Liver (tissue), 9 donors: ENCODE data around the gene ASTN1. TPM values are rescaled to one million over a fixed set of nuclear protein-coding genes. Genes with fewer than 3 reads are reported as not detected.

Source experiments
- DNase-seq: peaks from one replicate; pipeline ENCODE4 v3.0.0-alpha.2; 2017; ENCODE audit warnings: low spot score
- H3K27ac ChIP-seq, 2 donors: one replicate each; pipeline ENCODE4 v1.7.0; 2013; ENCODE audit warnings: inconsistent platforms in 2 of 2, low read length in 2 of 2, control low read depth in 1 of 2, low read depth in 1 of 2, mild to moderate bottlenecking in 1 of 2
- H3K27me3 ChIP-seq, 4 donors: one replicate each; pipeline versions ENCODE4 v1.6.1 to v1.7.0; 2013; ENCODE audit warnings: low read length in 3 of 4, inconsistent platforms in 1 of 4, mild to moderate bottlenecking in 1 of 4, moderate library complexity in 1 of 4; ENCODE audit not compliant: control insufficient read depth in 4 of 4, insufficient read depth in 4 of 4
- H3K36me3 ChIP-seq, 4 donors: one replicate each; pipeline versions ENCODE4 v1.6.1 to v1.7.0; 2013; ENCODE audit warnings: low read length in 3 of 4, mild to moderate bottlenecking in 3 of 4, low read depth in 1 of 4, moderate library complexity in 1 of 4; ENCODE audit not compliant: control insufficient read depth in 4 of 4, insufficient read depth in 3 of 4
- H3K4me1 ChIP-seq, 4 donors: one replicate each; pipeline versions ENCODE4 v1.6.1 to v1.7.0; 2013; ENCODE audit warnings: low read length in 3 of 4, mild to moderate bottlenecking in 3 of 4, moderate library complexity in 1 of 4; ENCODE audit not compliant: control insufficient read depth in 4 of 4, insufficient read depth in 4 of 4
- H3K4me3 ChIP-seq, 3 donors: one replicate each; pipeline versions ENCODE4 v1.6.1 to v1.7.0; 2013; ENCODE audit warnings: low read length in 3 of 3, control low read depth in 1 of 3, low read depth in 1 of 3, mild to moderate bottlenecking in 1 of 3
- H3K9ac ChIP-seq, 2 donors: one replicate each; pipeline ENCODE4 v1.7.0; 2013; ENCODE audit warnings: low read length in 2 of 2, mild to moderate bottlenecking in 2 of 2, moderate library complexity in 2 of 2, control low read depth in 1 of 2, low read depth in 1 of 2
- H3K9me3 ChIP-seq, 4 donors: one replicate each; pipeline versions ENCODE4 v1.6.1 to v1.7.0; 2013; ENCODE audit warnings: low read length in 3 of 4; ENCODE audit not compliant: control insufficient read depth in 4 of 4
- ATF3 ChIP-seq: IDR thresholded peaks from 2 replicates; pipeline ENCODE4 v1.6.1; 2016; ENCODE audit warnings: antibody characterized with exemption
- CTCF ChIP-seq: fragments of 150-350 bp; IDR thresholded peaks from 2 replicates; pipeline ENCODE4 v1.5.1; 2017; ENCODE audit warnings: improper control_type of control experiment, low read depth, low read length; ENCODE audit not compliant: missing input control
- EGR1 ChIP-seq, 2 donors: IDR thresholded peaks; 2 replicates each; pipeline ENCODE4 v1.6.1; 2016 to 2018; ENCODE audit warnings: antibody characterized with exemption in 2 of 2, low read depth in 2 of 2
- FOXA1 ChIP-seq: IDR thresholded peaks from 2 replicates; pipeline ENCODE4 v1.6.1; 2016; ENCODE audit warnings: antibody characterized with exemption
- FOXA2 ChIP-seq: IDR thresholded peaks from 2 replicates; pipeline ENCODE4 v1.6.1; 2016; ENCODE audit warnings: antibody characterized with exemption
- GABPA ChIP-seq, 2 donors: IDR thresholded peaks in 1 of 2; conservative IDR thresholded peaks in 1 of 2; 2 replicates each; pipeline ENCODE4 v1.6.1; 2016; ENCODE audit warnings: antibody characterized with exemption in 2 of 2, mild to moderate bottlenecking in 1 of 2, moderate library complexity in 1 of 2
- HNF4A ChIP-seq, 2 donors: conservative IDR thresholded peaks; 2 replicates each; pipeline ENCODE4 v1.6.1; 2016; ENCODE audit warnings: antibody characterized with exemption in 2 of 2, mild to moderate bottlenecking in 2 of 2
- HNF4G ChIP-seq: IDR thresholded peaks from 2 replicates; pipeline ENCODE4 v1.6.1; 2016; ENCODE audit warnings: antibody characterized with exemption
- MAX ChIP-seq: IDR thresholded peaks from 2 replicates; pipeline ENCODE4 v1.6.1; 2016; ENCODE audit warnings: antibody characterized with exemption
- NR2F2 ChIP-seq: IDR thresholded peaks from 2 replicates; pipeline ENCODE4 v1.6.1; 2016; ENCODE audit warnings: antibody characterized with exemption
- RAD21 ChIP-seq, 2 donors: IDR thresholded peaks; 2 replicates each; pipeline ENCODE4 v1.6.1; 2016; ENCODE audit warnings: antibody characterized with exemption in 2 of 2, mild to moderate bottlenecking in 2 of 2
- RXRA ChIP-seq, 2 donors: IDR thresholded peaks; 2 replicates each; pipeline ENCODE4 v1.6.1; 2017 to 2018; ENCODE audit warnings: antibody characterized with exemption in 2 of 2, mild to moderate bottlenecking in 1 of 2
- SP1 ChIP-seq: IDR thresholded peaks from 2 replicates; pipeline ENCODE4 v1.6.1; 2018; ENCODE audit warnings: antibody characterized with exemption, mild to moderate bottlenecking
- TAF1 ChIP-seq: conservative IDR thresholded peaks from 2 replicates; pipeline ENCODE4 v1.6.1; 2016; ENCODE audit warnings: antibody characterized with exemption, mild to moderate bottlenecking
- YY1 ChIP-seq: IDR thresholded peaks from 2 replicates; pipeline ENCODE4 v1.6.1; 2016; ENCODE audit warnings: antibody characterized with exemption, mild to moderate bottlenecking
- ZBTB33 ChIP-seq: IDR thresholded peaks from 2 replicates; pipeline ENCODE4 v1.6.1; 2016; ENCODE audit warnings: antibody characterized with exemption
- WGBS: extraction: QIAGEN DNeasy Blood & Tissue Kit; methylation state at CpG from one replicate; pipeline ENCODE4 v1.1.7; 2013; 5-methylcytosine and 5-hydroxymethylcytosine counted together
- polyA plus RNA-seq, 2 donors: library from polyadenylated mRNA; stranded (reverse) in 1 of 2; unstranded in 1 of 2; fragments of 200-250 nt in 1 of 2; fragments of >200 nt in 1 of 2; fragmentation: Nextera tagmentation in 1 of 2; extraction: Ambion mirVana in 1 of 2; gene quantifications; one replicate each; pipeline versions ENCODE4 v1.2.1 to v1.2.3, GENCODE V29; 2013 to 2015
- total RNA-seq, 2 donors: library from RNA; depleted of rRNA; stranded (reverse); fragments of >200 nt; gene quantifications; one replicate each; pipeline ENCODE4 v1.2.3, GENCODE V29; 2014
- donor health status: healthy.
- donor health status: healthy.
- donor health status: healthy.
- donor health status: healthy.
- donor health status: healthy.

The ASTN1 gene
- total and polyA plus RNA-seq, 4 donors: 0.10 to 0.28 (median 0.18) TPM

GRCh38 chr1:177209357-177209756 lies 44.8 kb upstream of the ASTN1 start:
- H3K9ac ChIP-seq: no peak overlapping the region
- H3K36me3 ChIP-seq: no peaks in the 10 kb centered on the region
- peaks cover 0 to 7% (median 2%) of the 10 kb centered on the region in 4 donors for H3K4me1 ChIP-seq
- DNase-seq: no peak
- no peaks in the 10 kb centered on the region for H3K27me3 ChIP-seq
- 71% methylated on average over 3 of the region's 3 CpGs for WGBS
- no peak overlapping the region for H3K27ac ChIP-seq
- no peaks in the 10 kb centered on the region for H3K9me3 ChIP-seq
- no peak for TF ChIP-seq RAD21 (IDR thresholded peaks at IDR 0.05)
- no peak for TF ChIP-seq FOXA2
- no peak for TF ChIP-seq CTCF
- TF ChIP-seq HNF4A (conservative IDR thresholded peaks at IDR 0.05): no peak
- TF ChIP-seq ATF3: no peak
- TF ChIP-seq ZBTB33: no peak
- no peak for TF ChIP-seq GABPA (IDR thresholded peaks at IDR 0.05 in 1 of 2, conservative IDR thresholded peaks at IDR 0.05 in 1 of 2)
- no peak overlapping the region for H3K4me3 ChIP-seq

- Histone ChIP-seq H3K9ac (no peak overlapping the region), H3K4me1 (peaks cover 0 to 7% (median 2%) of the 10 kb centered on the region in 4 donors), H3K4me3 (no peak overlapping the region), H3K27ac (no peak overlapping the region), H3K36me3 (no peaks in the 10 kb centered on the region), H3K9me3 (no peaks in the 10 kb centered on the region), H3K27me3 (no peaks in the 10 kb centered on the region)
- DNase-seq: no peak
- TF ChIP-seq YY1: no peak
- TF ChIP-seq RAD21 (IDR thresholded peaks at IDR 0.05): no peak
- TF ChIP-seq HNF4A (conservative IDR thresholded peaks at IDR 0.05): no peak
- TF ChIP-seq ATF3: no peak
- no peak for TF ChIP-seq EGR1 (IDR thresholded peaks at IDR 0.05; ENCODE audit: low read depth in 2 of 2)
- 75% methylated on average over 4 of the region's 4 CpGs for WGBS
Measured at GRCh38 chr1:177208920-177209319, 44.4 kb upstream of the ASTN1 start.

GRCh38 chr1:177206831-177207355 lies 42.4 kb upstream of the ASTN1 start:
- H3K4me1 ChIP-seq: peaks cover 0 to 7% (median 2%) of the 10 kb centered on the region in 4 donors
- TF ChIP-seq HNF4G (no peak), YY1 (no peak), TAF1 (no peak), RAD21 (IDR thresholded peaks at IDR 0.05) (no peak), ZBTB33 (no peak), NR2F2 (no peak), GABPA (IDR thresholded peaks at IDR 0.05 in 1 of 2, conservative IDR thresholded peaks at IDR 0.05 in 1 of 2) (no peak), MAX (no peak), HNF4A (conservative IDR thresholded peaks at IDR 0.05) (no peak), FOXA2 (no peak), FOXA1 (no peak), SP1 (no peak), EGR1 (IDR thresholded peaks at IDR 0.05; ENCODE audit: low read depth in 2 of 2) (no peak), ATF3 (no peak), CTCF (no peak), RXRA (IDR thresholded peaks at IDR 0.05) (no peak)
- no peaks in the 10 kb centered on the region for H3K9me3 ChIP-seq
- H3K27me3 ChIP-seq: no peaks in the 10 kb centered on the region
- no peak overlapping the region for H3K4me3 ChIP-seq
- no peak for DNase-seq
- H3K9ac ChIP-seq: no peak overlapping the region
- H3K36me3 ChIP-seq: no peaks in the 10 kb centered on the region
- no peak overlapping the region for H3K27ac ChIP-seq
